Activated CD4-positive, alpha-beta memory T cell treated with anti-CD3 and anti-CD28 coated beads, Interleukin-2, amount 10 ng/mL, durations not matched to agents 7 days and 5 days (primary cell): Measurements from ENCODE around the gene TSSC4. TPM values are rescaled to one million over a fixed set of nuclear protein-coding genes. Genes with fewer than 3 reads are reported as not detected.
A peak's percentile ranks its signal among the peaks of the same experiment; 100 is the strongest.

ENCODE experiments used
- CTCF ChIA-PET: fragments of 350-600 bp; sonication (Branson Sonifier 250); formaldehyde crosslinking; loops from one replicate; lab custom pipeline; 2021; ENCODE audit warnings: antibody characterized with exemption, inconsistent platforms; lab: Charles Lee
- POLR2A ChIA-PET: fragments of 350-600 bp; sonication (Branson Sonifier 250); formaldehyde crosslinking; loops from one replicate; lab custom pipeline; 2021; ENCODE audit warnings: antibody characterized with exemption; lab: Charles Lee
- DNase-seq: peaks from one replicate; pipeline ENCODE4 v3.0.0-alpha.2; 2020
- H3K27ac Mint-ChIP-seq: one replicate; pipeline ENCODE4 v1.8.0; 2021; ENCODE audit warnings: mild to moderate bottlenecking, mixed read lengths
- H3K27me3 Mint-ChIP-seq: one replicate; pipeline ENCODE4 v1.8.0; 2021; ENCODE audit warnings: mixed read lengths
- H3K36me3 Mint-ChIP-seq: one replicate; pipeline ENCODE4 v1.8.0; 2021; ENCODE audit warnings: low read depth, mixed read lengths
- H3K4me1 Mint-ChIP-seq: one replicate; pipeline ENCODE4 v1.8.0; 2021; ENCODE audit warnings: mixed read lengths
- H3K4me3 Mint-ChIP-seq: one replicate; pipeline ENCODE4 v1.8.0; 2021; ENCODE audit warnings: mild to moderate bottlenecking, mixed read lengths
- H3K9me3 Mint-ChIP-seq: one replicate; pipeline ENCODE4 v1.8.0; 2021; ENCODE audit warnings: mixed read lengths
- total RNA-seq, 2 experiments: library from RNA; stranded (reverse); gene quantifications; one replicate each; pipeline ENCODE4 v1.2.3, GENCODE V29; 2021

Gene TSSC4
- total RNA-seq, 2 experiments from 2014 or later, result 46.4 to 46.5 TPM

- no peak for DNase-seq
- Mint-ChIP-seq H3K36me3 (peaks cover 13% of the 10 kb centered on the region), H3K27ac (no peak overlapping the region), H3K27me3 (no peaks in the 10 kb centered on the region), H3K4me1 (peaks cover 77% of the 10 kb centered on the region), H3K9me3 (no peaks in the 10 kb centered on the region), H3K4me3 (no peak overlapping the region)
- ChIA-PET CTCF (interaction anchor here (0.9 to 1.6 kb wide), 2 partner anchors 17 kb away, joined by 3 to 5 read pairs; partner anchors contain the start of gene TSSC4), POLR2A (interaction anchor here (1.0 to 1.4 kb wide), 2 partner anchors 16 to 18 kb away, joined by 4 to 5 read pairs; partner anchors contain the start of gene TSSC4)
Measured at GRCh38 chr11:2382936-2383851, 17.4 kb upstream of the TSSC4 start.

GRCh38 chr11:2383852-2384804 is 16.4 kb upstream of the TSSC4 start:
- no peaks in the 10 kb centered on the region for H3K27me3 Mint-ChIP-seq
- DNase-seq, result peak; percentile 43
- H3K9me3 Mint-ChIP-seq, result no peaks in the 10 kb centered on the region
- H3K4me1 Mint-ChIP-seq, result peaks cover 75% of the 10 kb centered on the region
- POLR2A ChIA-PET, result interaction anchor here (1.4 kb wide), 1 partner anchor 15 kb away, joined by 5 read pairs; no protein-coding TSS in a partner anchor
- H3K36me3 Mint-ChIP-seq, result peaks cover 7% of the 10 kb centered on the region
- H3K4me3 Mint-ChIP-seq, result no peak overlapping the region
- H3K27ac Mint-ChIP-seq, result peak overlapping the region; percentile 63
- CTCF ChIA-PET, result interaction anchor here (1.0 to 1.6 kb wide), 2 partner anchors 10 to 17 kb away, joined by 4 to 5 read pairs; partner anchors contain the start of gene TSSC4

- Mint-ChIP-seq H3K36me3 (peaks cover 3% of the 10 kb centered on the region), H3K4me1 (peaks cover 76% of the 10 kb centered on the region), H3K27me3 (no peaks in the 10 kb centered on the region), H3K4me3 (no peak overlapping the region), H3K9me3 (no peaks in the 10 kb centered on the region), H3K27ac (peak overlapping the region; percentile 67)
- ChIA-PET CTCF (interaction anchor here (1.0 to 2.3 kb wide), 3 partner anchors 11 to 15 kb away, joined by 4 to 23 read pairs (median 5); partner anchors contain the start of gene TSSC4), POLR2A (interaction anchor here (0.7 to 3.6 kb wide), 3 partner anchors 8 to 15 kb away, joined by 3 to 52 read pairs (median 23); partner anchors contain the start of genes CD81 and TSSC4)
- no peak for DNase-seq
Measured at GRCh38 chr11:2385156-2386151, 15.1 kb upstream of the TSSC4 start.

GRCh38 chr11:2386591-2386990 is 14.0 kb upstream of the TSSC4 start:
- peaks cover 69% of the 10 kb centered on the region for H3K4me1 Mint-ChIP-seq
- ChIA-PET POLR2A (interaction anchor here (1.1 to 3.6 kb wide), 4 partner anchors 9 to 15 kb away, joined by 3 to 52 read pairs (median 13); partner anchors contain the start of genes CD81 and TSSC4), CTCF (interaction anchor here (2.3 to 2.4 kb wide), 2 partner anchors 13 to 81 kb away, joined by 16 to 23 read pairs; partner anchors contain the start of gene TSSC4)
- H3K9me3 Mint-ChIP-seq, result no peaks in the 10 kb centered on the region
- no peaks in the 10 kb centered on the region for H3K36me3 Mint-ChIP-seq
- no peak for DNase-seq
- no peaks in the 10 kb centered on the region for H3K27me3 Mint-ChIP-seq
- H3K27ac Mint-ChIP-seq, result no peak overlapping the region
- no peak overlapping the region for H3K4me3 Mint-ChIP-seq

- H3K27ac Mint-ChIP-seq, result peak overlapping the region; percentile 76
- H3K4me3 Mint-ChIP-seq, result no peak overlapping the region
- H3K9me3 Mint-ChIP-seq, result no peaks in the 10 kb centered on the region
Measured at GRCh38 chr11:2387266-2387987, 13.1 kb upstream of the TSSC4 start.

GRCh38 chr11:2388431-2389376 is 11.8 kb upstream of the TSSC4 start:
- Mint-ChIP-seq H3K4me1 (peaks cover 58% of the 10 kb centered on the region), H3K27ac (peak overlapping the region; percentile 65), H3K36me3 (no peaks in the 10 kb centered on the region), H3K27me3 (no peaks in the 10 kb centered on the region), H3K4me3 (no peak overlapping the region), H3K9me3 (no peaks in the 10 kb centered on the region)
- CTCF ChIA-PET, result interaction anchor here (0.9 to 2.4 kb wide), 4 partner anchors 31 to 83 kb away, joined by 4 to 16 read pairs (median 8); no protein-coding TSS in a partner anchor
- DNase-seq, result no peak
- POLR2A ChIA-PET, result interaction anchor here (1.4 to 3.6 kb wide), 3 partner anchors 11 to 20 kb away, joined by 3 to 52 read pairs (median 23); partner anchors contain the start of genes CD81 and TSSC4

More at GRCh38 chr11:2387266-2387987, 13.1 kb upstream of the TSSC4 start:
- no peaks in the 10 kb centered on the region for H3K27me3 Mint-ChIP-seq
- H3K36me3 Mint-ChIP-seq, result no peaks in the 10 kb centered on the region
- peaks cover 67% of the 10 kb centered on the region for H3K4me1 Mint-ChIP-seq
- POLR2A ChIA-PET, result interaction anchor here (0.9 to 3.6 kb wide), 6 partner anchors 9 to 83 kb away, joined by 3 to 52 read pairs (median 3); partner anchors contain the start of genes CD81 and TSSC4
- CTCF ChIA-PET, result interaction anchor here (0.8 to 2.4 kb wide), 6 partner anchors 11 to 86 kb away, joined by 3 to 23 read pairs (median 8); partner anchors contain the start of genes C11orf21, TSPAN32 and TSSC4
- peak; percentile 42 for DNase-seq

GRCh38 chr11:2389377-2390026 is 11.0 kb upstream of the TSSC4 start:
- Mint-ChIP-seq H3K4me3 (no peak overlapping the region), H3K27me3 (no peaks in the 10 kb centered on the region), H3K27ac (peak overlapping the region; percentile 65), H3K9me3 (no peaks in the 10 kb centered on the region), H3K36me3 (no peaks in the 10 kb centered on the region), H3K4me1 (peaks cover 56% of the 10 kb centered on the region)
- no peak for DNase-seq
- ChIA-PET POLR2A (interaction anchor here (1.5 kb wide), 1 partner anchor 11 kb away, joined by 5 read pairs; the partner anchor contains the start of gene TSSC4), CTCF (no interaction called here)

GRCh38 chr11:2390091-2390724 is 10.3 kb upstream of the TSSC4 start:
- Mint-ChIP-seq H3K4me3 (no peak overlapping the region), H3K4me1 (peaks cover 54% of the 10 kb centered on the region), H3K27ac (no peak overlapping the region), H3K27me3 (no peaks in the 10 kb centered on the region), H3K36me3 (no peaks in the 10 kb centered on the region), H3K9me3 (no peaks in the 10 kb centered on the region)
- ChIA-PET CTCF (no interaction called here), POLR2A (interaction anchor here (1.4 to 1.5 kb wide), 2 partner anchors 10 to 12 kb away, joined by 3 to 5 read pairs; partner anchors contain the start of gene TSSC4)
- DNase-seq, result no peak

- no peaks in the 10 kb centered on the region for H3K27me3 Mint-ChIP-seq
- H3K36me3 Mint-ChIP-seq, result no peaks in the 10 kb centered on the region
- H3K9me3 Mint-ChIP-seq, result no peaks in the 10 kb centered on the region
- H3K4me1 Mint-ChIP-seq, result peaks cover 48% of the 10 kb centered on the region
- ChIA-PET POLR2A (interaction anchor here (1.4 to 1.5 kb wide), 2 partner anchors 9 to 13 kb away, joined by 3 to 5 read pairs; partner anchors contain the start of gene TSSC4), CTCF (no interaction called here)
- H3K4me3 Mint-ChIP-seq, result no peak overlapping the region
- no peak for DNase-seq
- no peak overlapping the region for H3K27ac Mint-ChIP-seq
Measured at GRCh38 chr11:2390725-2391151, 9.8 kb upstream of the TSSC4 start.
